Astrocyte of the spinal cord (primary cell): ENCODE data around the gene ACCSL.

ENCODE experiments used
- DNase-seq: peaks from one replicate; pipeline ENCODE4 v3.0.0; 2011; ENCODE audit warnings: low read depth, low spot score
- H3K4me3 ChIP-seq: 2 replicates; pipeline ENCODE4 v1.5.1; 2011; ENCODE audit warnings: low read depth, mild to moderate bottlenecking, low read length, moderate library complexity
- CTCF ChIP-seq: IDR thresholded peaks from 2 replicates; pipeline ENCODE4 v1.5.1; 2012; ENCODE audit warnings: low read depth, mild to moderate bottlenecking, low read length, inconsistent platforms
- in situ Hi-C: cut with HindIII; loops from 2 replicates; pipeline ENCODE4 v1.10.0; 2017; ENCODE audit warnings: low sequenced_read_pairs

The ACCSL gene

DNA sequence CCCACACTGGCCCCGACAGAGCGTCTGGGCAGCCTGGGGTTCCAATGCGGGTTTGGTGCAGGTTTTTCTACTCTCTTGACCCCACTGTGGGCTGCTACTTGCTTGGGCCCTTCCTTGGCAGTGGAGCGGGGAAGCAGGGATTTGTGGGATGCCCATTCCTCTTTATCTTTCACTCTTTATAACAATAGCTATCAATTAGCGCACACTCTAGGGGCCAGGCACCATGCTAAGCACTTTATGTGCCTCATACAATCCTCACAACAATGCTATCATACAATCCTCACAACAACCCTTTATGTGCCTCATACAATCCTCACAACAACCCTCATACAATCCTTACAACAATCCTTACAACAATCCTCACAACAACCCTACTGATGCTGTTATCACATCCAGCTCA is 31.0 kb downstream of the ACCSL start:
- in situ Hi-C loops = no loop called here

GRCh38 chr11:44079376-44079775 is 31.6 kb downstream of the ACCSL start:
- in situ Hi-C loops = no loop called here
- no peak overlapping the region for H3K4me3 ChIP-seq
- TF ChIP-seq CTCF = no peak
- no peak for DNase-seq

More for the DNA sequence above, 31.0 kb downstream of the ACCSL start:
- TF ChIP-seq CTCF = no peak
- no peak for DNase-seq
- no peak overlapping the region for H3K4me3 ChIP-seq

DNA sequence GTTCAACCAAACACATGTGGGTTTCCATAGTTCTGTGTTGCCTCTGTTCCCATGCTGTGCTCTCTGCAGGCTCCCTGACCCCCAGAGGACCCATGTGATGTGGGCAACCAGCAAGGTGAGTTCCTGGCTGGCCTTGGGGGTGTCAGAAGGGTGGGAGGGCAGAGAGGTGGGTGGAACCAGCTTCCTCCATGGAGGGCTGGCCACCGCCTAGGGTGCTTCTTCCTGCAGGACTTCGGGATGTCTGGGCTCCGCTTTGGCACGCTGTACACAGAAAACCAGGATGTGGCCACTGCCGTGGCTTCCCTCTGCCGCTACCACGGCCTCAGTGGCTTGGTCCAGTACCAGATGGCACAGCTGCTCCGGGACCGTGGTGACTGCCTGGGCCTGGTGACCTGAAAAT is 33.2 kb downstream of the ACCSL start:
- TF ChIP-seq CTCF = no peak
- in situ Hi-C loops = no loop called here
- no peak overlapping the region for H3K4me3 ChIP-seq
- no peak for DNase-seq

DNA sequence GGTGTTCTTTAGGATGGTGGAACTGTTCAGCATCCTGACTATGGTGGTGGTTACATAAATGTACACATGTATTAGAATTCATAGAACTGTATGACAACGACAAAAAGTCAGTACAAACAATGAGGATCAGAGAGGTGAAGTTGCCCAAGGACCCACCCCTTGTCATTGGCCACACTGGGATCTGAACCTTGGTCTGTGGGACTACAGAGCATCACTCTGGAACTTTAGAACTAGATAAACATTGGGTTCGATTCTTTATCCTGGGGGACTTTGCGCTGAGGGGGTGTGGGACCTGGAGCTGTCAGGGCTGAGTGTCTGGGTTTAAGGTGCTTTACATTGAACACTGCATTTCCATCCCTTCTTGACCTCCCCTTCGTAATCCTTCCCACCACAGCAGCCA is 34.9 kb downstream of the ACCSL start:
- in situ Hi-C loops = no loop called here
- TF ChIP-seq CTCF = no peak
- no peak overlapping the region for H3K4me3 ChIP-seq
- DNase-seq = no peak

GRCh38 chr11:44083433-44083832 is 35.7 kb downstream of the ACCSL start:
- no peak for TF ChIP-seq CTCF
- no peak overlapping the region for H3K4me3 ChIP-seq
- in situ Hi-C loops = no loop called here
- DNase-seq = no peak

GRCh38 chr11:44083906-44084305 is 36.1 kb downstream of the ACCSL start:
- H3K4me3 ChIP-seq = no peak overlapping the region
- no peak for TF ChIP-seq CTCF
- peak; percentile 10 for DNase-seq
- in situ Hi-C loops = no loop called here

GRCh38 chr11:44085330-44085729 is 37.5 kb downstream of the ACCSL start:
- in situ Hi-C loops = no loop called here
- H3K4me3 ChIP-seq = no peak overlapping the region
- no peak for TF ChIP-seq CTCF
- no peak for DNase-seq
